Endodermal cell (in vitro differentiated cells): ENCODE results near the gene PTPRT. TPM values are rescaled to one million over a fixed set of nuclear protein-coding genes. Genes with fewer than 3 reads are reported as not detected.
A peak's percentile ranks its signal among the peaks of the same experiment; 100 is the strongest.

Source experiments
- DNase-seq: peaks from one replicate; pipeline ENCODE4 v3.0.0-alpha.2; 2017
- H3K27ac ChIP-seq: 2 replicates; pipeline ENCODE4 v1.5.1; 2013; ENCODE audit warnings: mild to moderate bottlenecking, low read depth, low read length, moderate library complexity
- H3K27me3 ChIP-seq: 2 replicates; pipeline ENCODE4 v1.6.1; 2013; ENCODE audit warnings: mild to moderate bottlenecking, low read length, moderate library complexity; ENCODE audit not compliant: insufficient read depth, control insufficient read depth, poor library complexity, severe bottlenecking
- H3K36me3 ChIP-seq: 2 replicates; pipeline ENCODE4 v1.7.0; 2013; ENCODE audit warnings: mild to moderate bottlenecking, low read length, moderate library complexity; ENCODE audit not compliant: control insufficient read depth, insufficient read depth
- H3K4me1 ChIP-seq: one replicate; pipeline ENCODE4 v1.7.0; 2013; ENCODE audit warnings: low read length; ENCODE audit not compliant: control insufficient read depth, insufficient read depth
- H3K4me3 ChIP-seq: 2 replicates; pipeline ENCODE4 v1.5.1; 2013; ENCODE audit warnings: mild to moderate bottlenecking, low read length, moderate library complexity
- H3K9ac ChIP-seq: 2 replicates; pipeline ENCODE4 v1.6.1; 2013; ENCODE audit warnings: mild to moderate bottlenecking, low read length, moderate library complexity; ENCODE audit not compliant: poor library complexity, severe bottlenecking; ENCODE audit errors: extremely low read depth
- H3K9me3 ChIP-seq: 2 replicates; pipeline ENCODE4 v1.6.1; 2013; ENCODE audit warnings: mild to moderate bottlenecking, low read length, moderate library complexity; ENCODE audit not compliant: control insufficient read depth
- H3K27ac Mint-ChIP-seq: 2 replicates; pipeline ENCODE4 v1.8.0; 2020; ENCODE audit warnings: mixed read lengths
- H3K27me3 Mint-ChIP-seq: 2 replicates; pipeline ENCODE4 v1.8.0; 2021; ENCODE audit warnings: mild to moderate bottlenecking, mixed read lengths; ENCODE audit not compliant: insufficient read depth
- H3K36me3 Mint-ChIP-seq: 2 replicates; pipeline ENCODE4 v1.8.0; 2020; ENCODE audit warnings: low read depth, mixed read lengths
- H3K4me1 Mint-ChIP-seq: 2 replicates; pipeline ENCODE4 v1.8.0; 2020; ENCODE audit warnings: mixed read lengths
- H3K4me3 Mint-ChIP-seq: 2 replicates; pipeline ENCODE4 v1.8.0; 2020; ENCODE audit warnings: mild to moderate bottlenecking, moderate library complexity, mixed read lengths
- H3K9me3 Mint-ChIP-seq: 2 replicates; pipeline ENCODE4 v1.8.0; 2020; ENCODE audit warnings: mild to moderate bottlenecking, mixed read lengths
- CTCF ChIP-seq: fragments of 200-600 bp; sonication (generic); conservative IDR thresholded peaks from 2 replicates; pipeline ENCODE4 v1.5.0; 2021; ENCODE audit warnings: antibody characterized with exemption, mild to moderate bottlenecking
- WGBS, 2 experiments: methylation state at CpG; one replicate each; pipeline versions ENCODE4 v1.1.5 to v1.1.7; 2013; ENCODE audit warnings: missing lambda C conversion rate in 2 of 2, mixed read lengths in 1 of 2; ENCODE audit not compliant: insufficient coverage in 1 of 2, insufficient read length in 1 of 2; 5-methylcytosine and 5-hydroxymethylcytosine counted together
- total RNA-seq, 2 donors: library from RNA; stranded (reverse); fragmentation: NEBNext Ultra II Directional in 1 of 2; extraction: Animal tissue kit (Norgen Biotek cat#: 25700) in 1 of 2; gene quantifications; 2 replicates in 1 of 2; 3 replicates in 1 of 2; pipeline ENCODE4 v1.2.1, GENCODE V29; 2021

The PTPRT gene
- total RNA-seq, 2 donors from 2014 or later, result 2.3 to 2.7 TPM

GRCh38 chr20:42294976-42295375 lies 894.7 kb downstream of the PTPRT start:
- peaks cover 2% of the 10 kb centered on the region for H3K27me3 Mint-ChIP-seq
- TF ChIP-seq CTCF, result no peak
- no peak overlapping the region for H3K27ac ChIP-seq
- no peaks in the 10 kb centered on the region for H3K36me3 Mint-ChIP-seq
- no peak overlapping the region for H3K4me3 ChIP-seq
- H3K4me1 ChIP-seq, result no peaks in the 10 kb centered on the region
- H3K27me3 ChIP-seq, result no peaks in the 10 kb centered on the region
- H3K9me3 ChIP-seq, result no peaks in the 10 kb centered on the region
- H3K9me3 Mint-ChIP-seq, result no peaks in the 10 kb centered on the region
- H3K36me3 ChIP-seq, result no peaks in the 10 kb centered on the region
- no peak overlapping the region for H3K27ac Mint-ChIP-seq
- no peak for DNase-seq
- no peak overlapping the region for H3K9ac ChIP-seq
- H3K4me3 Mint-ChIP-seq, result no peak overlapping the region
- H3K4me1 Mint-ChIP-seq, result no peaks in the 10 kb centered on the region

- Mint-ChIP-seq H3K36me3 (no peaks in the 10 kb centered on the region), H3K9me3 (peaks cover 10% of the 10 kb centered on the region), H3K4me3 (no peak overlapping the region), H3K27ac (no peak overlapping the region), H3K27me3 (peaks cover 31% of the 10 kb centered on the region), H3K4me1 (peaks cover 7% of the 10 kb centered on the region)
- no peaks in the 10 kb centered on the region for H3K9me3 ChIP-seq
- 82 to 100% methylated on average over 2 to 4 of the region's 4 CpGs for WGBS, 2 experiments
- no peak overlapping the region for H3K27ac ChIP-seq
- no peak for TF ChIP-seq CTCF
- H3K36me3 ChIP-seq, result no peaks in the 10 kb centered on the region
- H3K27me3 ChIP-seq, result no peaks in the 10 kb centered on the region
- no peaks in the 10 kb centered on the region for H3K4me1 ChIP-seq
- no peak overlapping the region for H3K4me3 ChIP-seq
- H3K9ac ChIP-seq, result no peak overlapping the region
- DNase-seq, result no peak
These were observed 907.9 kb downstream of the PTPRT start for GRCh38 chr20:42281801-42282200.

GRCh38 chr20:42276718-42277602 lies 912.7 kb downstream of the PTPRT start:
- Mint-ChIP-seq H3K36me3 (no peaks in the 10 kb centered on the region), H3K27ac (no peak overlapping the region), H3K4me3 (no peak overlapping the region), H3K27me3 (peaks cover 24% of the 10 kb centered on the region), H3K9me3 (no peaks in the 10 kb centered on the region), H3K4me1 (peaks cover 32% of the 10 kb centered on the region)
- Histone ChIP-seq H3K9ac (no peak overlapping the region), H3K4me1 (peaks cover 7% of the 10 kb centered on the region), H3K9me3 (peaks cover 12% of the 10 kb centered on the region), H3K27me3 (no peaks in the 10 kb centered on the region), H3K4me3 (no peak overlapping the region), H3K27ac (no peak overlapping the region), H3K36me3 (no peaks in the 10 kb centered on the region)
- peak; percentile 43 for TF ChIP-seq CTCF
- DNase-seq, result peak; percentile 63
- 69 to 85% methylated on average over 5 to 10 of the region's 10 CpGs for WGBS, 2 experiments
